ENCODE measurements around the gene PNMA8A. TPM values are rescaled to one million over a fixed set of nuclear protein-coding genes. Genes with fewer than 3 reads are reported as not detected.

The PNMA8A gene
- total and polyA plus RNA-seq, 2 of the 8 experiments (the other 6 are each of a cell fraction or from before 2014, with no cell fraction given): 10.0 to 22.8 TPM

GRCh38 chr19:46471116-46471733 is at the start of gene PNMA8A (continued):
- TF ChIP-seq CTCF (IDR thresholded peaks at IDR 0.05; ENCODE audit: control extremely low read depth in 1 of 3, insufficient read depth in 1 of 3, low read depth in 1 of 3, low read length in 3 of 3) (no peak), ASH2L (IDR thresholded peaks at IDR 0.05; ENCODE audit: low read length) (peak; percentile 83), EP300 (IDR thresholded peaks at IDR 0.05; ENCODE audit: borderline replicate concordance in 1 of 2, low read depth in 2 of 2, low read length in 2 of 2) (no peak), RBBP5 (IDR thresholded peaks at IDR 0.05; ENCODE audit: borderline replicate concordance, low read depth, low read length) (no peak; the same call in 1 of the 2 replicates), SIRT6 (IDR thresholded peaks at IDR 0.05; ENCODE audit: low read length) (no peak), TBP (IDR thresholded peaks at IDR 0.05; ENCODE audit: low read depth, low read length) (peak; percentile 49), CHD1 (IDR thresholded peaks at IDR 0.05; ENCODE audit: low read depth, low read length) (no peak), JUN (IDR thresholded peaks at IDR 0.05; ENCODE audit: low read depth, low read length) (no peak), RXRA (IDR thresholded peaks at IDR 0.05; ENCODE audit: insufficient read depth, low read depth, low read length) (no peak), JUND (IDR thresholded peaks at IDR 0.05; ENCODE audit: low read length) (no peak), GTF2F1 (IDR thresholded peaks at IDR 0.05; ENCODE audit: borderline replicate concordance, low read depth, low read length) (no peak), E2F6 (IDR thresholded peaks at IDR 0.05) (peak; percentile 89), SAP30 (IDR thresholded peaks at IDR 0.05; ENCODE audit: insufficient read depth, insufficient replicate concordance, low read length) (peak; percentile 39), BCL11A (IDR thresholded peaks at IDR 0.05; ENCODE audit: low read depth in 2 of 2, low read length in 2 of 2) (no peak), SIX5 (IDR thresholded peaks at IDR 0.05; ENCODE audit: low read depth, low read length) (no peak), TAF7 (optimal IDR thresholded peaks at IDR 0.05; ENCODE audit: borderline replicate concordance, low read depth, low read length) (peak; percentile 37), SUZ12 (IDR thresholded peaks at IDR 0.05; ENCODE audit: low read length) (no peak), BRCA1 (IDR thresholded peaks at IDR 0.05; ENCODE audit: low read depth, low read length) (no peak), NRF1 (IDR thresholded peaks at IDR 0.05; ENCODE audit: low read depth, low read length) (peak; percentile 93), BACH1 (IDR thresholded peaks at IDR 0.05; ENCODE audit: low read length) (no peak), KDM1A (IDR thresholded peaks at IDR 0.05; ENCODE audit: borderline replicate concordance, low read length) (no peak), PHF8 (conservative IDR thresholded peaks at IDR 0.05; ENCODE audit: low read depth, low read length) (peak; percentile 76)

Measured in H1 (cell line).